NCI-H2196 treated with DMSO at 0.1 percent for 48 hours (cell line): ENCODE results near the gene ABLIM3.

Source experiments
- DNase-seq: peaks from one replicate; lab custom pipeline; 2025; ENCODE audit not compliant: unreplicated experiment; lab: John Stamatoyannopoulos, UW

The ABLIM3 gene

GRCh38 chr5:149216496-149216895 is 75.2 kb downstream of the ABLIM3 start:
- no peak for DNase-seq

DNA sequence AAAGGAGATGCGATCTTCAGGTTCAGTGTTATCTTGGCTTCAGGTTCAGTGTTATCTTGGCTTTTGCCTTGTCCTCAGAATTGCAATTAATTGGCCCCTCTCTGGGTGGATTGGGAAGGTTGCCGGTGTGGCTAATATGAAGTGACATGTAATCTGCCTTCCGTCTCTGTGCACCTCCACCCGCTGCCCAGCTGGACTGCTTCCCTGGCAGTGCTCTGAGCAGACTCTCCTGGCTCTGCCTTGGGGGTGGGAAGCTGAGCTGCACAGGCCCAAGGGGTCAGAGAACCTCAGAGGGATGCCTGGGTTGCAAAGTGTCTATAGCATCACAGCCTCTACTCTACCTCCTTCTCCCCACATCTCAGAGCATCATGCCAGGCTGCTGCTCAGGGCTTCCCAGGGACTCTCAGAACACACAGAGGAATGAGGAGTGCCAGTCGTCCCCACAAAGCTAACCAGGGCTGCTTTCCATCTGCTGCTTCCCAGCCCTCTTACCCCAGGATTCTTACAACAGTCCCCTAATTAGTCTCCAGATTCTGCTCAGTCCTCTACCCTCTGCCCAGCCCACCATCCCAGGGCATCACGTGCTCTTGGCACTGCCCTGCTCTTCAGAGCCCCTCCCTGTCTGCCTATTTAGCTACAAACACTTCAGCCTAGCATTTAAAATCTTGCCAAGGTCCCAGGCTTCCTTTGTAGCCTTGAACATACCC is 76.0 kb downstream of the ABLIM3 start:
- no peak for DNase-seq

DNA sequence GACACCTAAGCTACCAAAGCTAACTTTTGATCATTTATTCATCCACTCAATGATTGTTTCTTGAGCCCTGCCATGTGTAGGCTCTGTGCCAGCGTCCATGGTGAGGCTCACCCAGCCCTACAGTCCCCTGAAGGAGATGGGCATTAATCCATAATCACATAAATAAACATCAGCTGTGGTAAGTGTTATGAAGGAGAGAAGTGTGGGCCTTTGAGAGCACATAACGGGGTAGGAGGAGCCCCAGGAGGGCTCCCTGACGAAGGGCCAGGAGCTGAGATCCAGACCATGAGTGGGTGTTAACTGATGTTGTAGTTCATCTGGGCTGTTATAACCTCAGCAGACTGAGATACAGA is 76.5 kb downstream of the ABLIM3 start:
- no peak for DNase-seq

GRCh38 chr5:149219584-149219983 is 78.3 kb downstream of the ABLIM3 start:
- no peak for DNase-seq

DNA sequence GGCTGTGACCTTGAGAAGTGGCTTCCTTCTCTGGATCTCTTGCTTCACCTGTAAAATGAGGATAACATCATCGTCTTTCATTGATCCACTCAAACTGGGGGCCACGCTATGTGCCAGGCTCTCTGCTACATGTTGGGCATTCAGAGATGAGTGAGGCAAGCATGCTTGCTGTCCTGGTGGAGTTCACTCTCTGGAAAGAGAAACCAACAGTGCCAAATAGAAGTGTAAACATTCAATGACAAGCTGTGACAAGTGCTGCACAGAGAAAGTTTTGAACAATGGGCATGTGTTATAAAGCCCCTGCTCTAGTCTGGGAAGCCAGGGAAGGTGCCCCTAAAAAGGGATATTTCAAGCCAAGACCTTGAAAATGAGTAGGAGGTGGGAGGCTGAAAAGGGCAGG is 79.5 kb downstream of the ABLIM3 start:
- DNase-seq, result no peak

DNA sequence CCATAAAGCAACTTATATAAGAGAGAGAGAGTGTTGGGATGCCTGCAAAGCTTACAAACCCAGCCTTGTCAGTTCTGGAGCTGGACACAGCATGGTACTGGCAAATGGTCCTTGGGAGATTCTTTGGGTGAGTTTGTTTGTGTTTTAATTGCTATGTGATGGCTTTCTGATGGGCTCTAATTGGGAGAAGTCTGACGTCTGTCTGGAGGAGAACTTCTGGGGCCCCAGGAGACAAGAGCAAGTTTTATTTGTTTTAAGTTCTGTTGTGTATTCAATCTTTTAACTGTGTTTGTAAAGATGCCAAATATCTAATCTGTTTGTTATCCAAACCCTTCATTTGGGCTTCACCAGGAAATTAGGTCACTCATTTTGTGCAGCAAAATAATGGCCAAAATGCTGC is 80.0 kb downstream of the ABLIM3 start:
- no peak for DNase-seq

- no peak for DNase-seq
Observed at GRCh38 chr5:149221731-149222342, 80.5 kb downstream of the ABLIM3 start.

GRCh38 chr5:149223081-149223848 is 82.0 kb downstream of the ABLIM3 start:
- DNase-seq, result no peak

DNA sequence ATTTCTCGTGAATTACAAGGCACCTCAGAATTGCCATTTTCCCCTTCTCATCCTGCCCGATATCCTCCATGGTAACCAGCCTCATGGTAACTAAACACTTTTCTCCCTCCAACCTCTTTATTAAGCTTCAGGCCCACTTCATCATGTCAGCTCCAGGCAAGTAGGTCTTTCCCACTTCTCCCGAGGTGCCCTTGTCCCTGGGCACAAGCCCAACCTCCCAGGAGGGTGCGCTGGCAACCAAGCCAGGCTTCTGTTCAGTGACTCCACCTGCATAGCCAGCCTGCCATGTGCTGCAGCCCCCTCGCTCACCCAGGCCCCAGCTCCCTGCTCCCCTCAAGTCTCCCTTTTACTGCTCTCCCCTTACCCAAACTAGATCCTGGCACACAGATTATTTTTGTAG is 83.0 kb downstream of the ABLIM3 start:
- no peak for DNase-seq

DNA sequence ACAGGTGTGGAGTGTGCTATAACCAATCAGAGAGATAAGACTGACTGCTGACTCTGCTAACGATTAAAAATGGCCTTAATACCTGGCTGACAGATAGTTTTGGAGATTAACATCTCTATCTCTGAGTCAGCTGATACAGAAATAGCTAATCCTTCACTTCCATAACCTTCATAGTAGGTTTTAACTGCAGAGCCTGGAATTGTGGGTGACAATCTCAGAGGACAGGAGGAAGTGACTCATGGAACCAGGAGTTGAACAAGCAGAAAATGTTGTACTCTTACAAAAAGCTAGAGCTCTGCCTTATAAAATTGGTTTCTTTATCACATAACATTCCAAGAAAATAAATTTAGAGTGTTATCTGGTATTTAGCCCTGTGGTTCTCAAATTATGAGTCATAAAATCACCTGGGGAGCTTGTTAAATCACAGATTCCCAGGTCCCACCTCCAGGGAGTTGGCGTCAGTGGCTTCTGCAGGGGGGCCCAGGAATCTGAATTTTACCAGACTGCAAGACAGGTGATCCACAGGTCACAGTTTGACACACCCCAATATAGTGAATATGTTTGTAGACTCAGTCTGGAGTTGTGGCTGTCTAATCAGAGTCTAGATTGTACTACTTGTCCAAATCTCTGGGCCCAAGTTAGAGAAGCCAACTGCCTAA is 86.0 kb downstream of the ABLIM3 start:
- no peak for DNase-seq

DNA sequence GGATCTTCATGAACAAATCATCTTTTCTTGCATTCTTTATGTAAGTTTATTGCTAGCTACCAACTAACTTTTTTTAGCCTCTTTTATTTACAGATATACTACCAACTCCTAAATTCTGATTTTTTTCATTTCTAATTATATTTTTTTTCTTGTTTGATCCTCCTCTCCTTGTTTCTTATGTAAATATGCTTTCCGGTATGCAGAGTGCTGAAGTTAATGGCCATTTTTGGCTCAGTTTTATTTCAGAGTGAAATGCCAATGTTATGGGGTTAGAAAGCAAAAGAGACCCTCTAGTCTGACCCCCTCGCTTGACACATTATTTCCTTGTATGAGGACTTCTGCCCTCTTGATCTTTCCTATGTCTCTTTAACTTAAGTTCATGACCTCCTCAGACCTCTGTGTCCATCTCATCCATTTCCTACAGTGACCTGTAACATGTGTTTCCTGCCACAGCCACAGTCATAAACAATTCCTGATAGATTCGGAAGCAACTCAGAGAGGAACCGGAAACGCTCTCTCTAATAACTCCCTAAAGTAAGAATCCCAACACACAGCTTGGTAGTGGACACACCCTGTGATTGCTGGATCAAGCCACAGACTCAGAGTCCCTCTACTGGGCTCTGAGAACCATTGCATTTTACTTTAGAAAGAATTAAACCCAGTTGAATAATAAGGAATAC is 87.5 kb downstream of the ABLIM3 start:
- DNase-seq, result no peak

- no peak for DNase-seq
Observed at GRCh38 chr5:149229298-149229937, 88.1 kb downstream of the ABLIM3 start.

GRCh38 chr5:149235841-149236240 is 94.5 kb downstream of the ABLIM3 start:
- DNase-seq, result no peak

- no peak for DNase-seq
Observed at GRCh38 chr5:149237662-149238061, 96.4 kb downstream of the ABLIM3 start.

GRCh38 chr5:149238540-149238939 is 97.2 kb downstream of the ABLIM3 start:
- no peak for DNase-seq

DNA sequence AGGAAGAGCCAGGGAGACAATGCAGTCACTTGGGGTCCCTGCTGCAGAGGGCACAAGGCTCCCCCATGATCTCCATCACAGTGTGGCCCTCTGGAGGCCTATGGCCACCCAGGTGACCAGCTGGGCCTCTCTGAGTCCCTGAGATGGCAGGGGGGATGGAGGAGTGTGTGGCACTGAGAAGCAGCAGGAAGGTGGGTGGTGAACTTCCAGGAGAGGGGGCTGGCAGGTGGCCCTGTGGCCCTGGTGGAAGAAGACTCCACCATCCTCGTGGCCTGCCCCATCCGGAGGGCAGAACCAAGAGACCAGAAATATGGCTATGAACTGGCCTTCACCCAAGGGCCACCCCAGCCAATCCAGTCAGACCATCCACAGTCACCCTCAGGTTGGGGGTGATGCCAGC is 98.6 kb downstream of the ABLIM3 start:
- DNase-seq, result no peak

DNA sequence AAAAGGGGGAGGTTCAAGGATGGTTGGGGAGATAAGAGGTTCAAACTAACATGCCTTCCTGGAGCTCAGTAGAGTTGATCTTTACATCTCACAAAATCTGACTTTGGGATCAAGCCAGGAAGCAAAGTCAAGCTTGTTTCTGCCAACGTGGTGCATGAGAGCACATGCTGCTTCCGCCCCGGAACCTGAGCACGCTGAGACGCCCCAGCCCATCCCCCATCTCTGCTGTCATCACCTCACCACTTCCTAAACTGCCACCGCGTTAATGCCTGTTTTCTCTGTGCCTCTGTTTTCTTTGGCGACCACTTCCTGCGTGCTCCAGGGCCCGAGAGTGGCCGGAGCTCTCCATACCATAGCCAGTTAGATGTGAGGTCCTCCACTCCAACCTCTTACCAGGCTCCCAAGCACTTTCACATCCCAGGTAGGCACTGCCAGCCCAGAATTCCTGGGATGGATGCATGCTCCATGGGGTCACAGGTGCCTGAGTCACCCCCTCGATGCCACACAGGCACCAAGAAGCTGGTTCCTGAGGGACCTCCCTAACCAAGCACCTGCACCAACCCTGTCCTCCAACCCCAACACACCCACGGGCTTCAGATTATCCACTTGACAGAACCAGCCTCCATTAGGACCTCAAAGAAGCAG is 99.2 kb downstream of the ABLIM3 start:
- DNase-seq, result no peak

GRCh38 chr5:149242339-149242738 is 101.0 kb downstream of the ABLIM3 start:
- no peak for DNase-seq

DNA sequence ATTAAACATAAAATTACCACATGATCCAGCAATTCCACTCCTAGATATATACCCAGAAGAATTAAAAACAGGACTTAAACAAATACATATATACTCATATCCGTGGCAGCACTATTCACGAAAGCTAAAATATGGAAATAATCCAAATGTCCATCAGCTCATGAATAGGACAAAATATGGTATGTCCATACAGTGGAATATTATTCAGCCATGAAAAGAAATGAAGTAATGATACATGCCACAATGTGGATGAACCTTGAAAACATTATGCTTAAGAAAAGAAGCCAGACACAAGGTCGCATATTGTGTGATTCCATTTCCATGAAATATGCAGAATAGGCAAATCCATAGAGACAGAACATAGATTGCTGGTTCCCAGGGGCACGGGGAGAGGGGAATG is 105.6 kb downstream of the ABLIM3 start:
- DNase-seq, result no peak

DNA sequence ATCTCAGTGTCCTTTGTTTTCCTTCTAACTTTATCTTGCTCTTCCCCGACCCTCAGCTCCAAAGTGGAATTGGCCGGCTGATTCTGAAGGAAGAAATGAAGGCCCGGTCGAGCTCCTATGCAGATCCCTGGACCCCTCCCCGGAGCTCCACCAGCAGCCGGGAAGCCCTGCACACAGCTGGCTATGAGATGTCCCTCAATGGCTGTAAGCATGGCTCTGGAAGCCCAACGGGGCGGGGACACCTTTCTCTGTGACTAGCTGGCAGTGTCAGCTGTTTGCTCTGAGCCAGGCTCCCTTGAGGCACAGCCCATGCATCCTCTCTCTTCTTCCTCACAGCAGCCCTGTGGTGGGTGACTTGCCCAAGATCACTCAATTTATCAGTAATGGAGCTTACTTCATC is 106.4 kb downstream of the ABLIM3 start:
- DNase-seq, result no peak
